Smooth muscle cell (in vitro differentiated cells): Measurements from ENCODE around the gene LARP1. TPM values are rescaled to one million over a fixed set of nuclear protein-coding genes. Genes with fewer than 3 reads are reported as not detected.
A peak's percentile ranks its signal among the peaks of the same experiment; 100 is the strongest.

Source experiments
- DNase-seq: peaks from one replicate; lab custom pipeline; 2025; ENCODE audit not compliant: unreplicated experiment; lab: John Stamatoyannopoulos, UW
- H2AFZ ChIP-seq: fragments of 200-600 bp; sonication (generic); 2 replicates; pipeline ENCODE4 v1.6.0; 2016; ENCODE audit warnings: antibody characterized with exemption, low read depth, mild to moderate bottlenecking
- H3F3A ChIP-seq: fragments of 200-600 bp; sonication (generic); 2 replicates; pipeline ENCODE4 v1.6.0; 2017; ENCODE audit warnings: antibody characterized with exemption, low read depth
- H3K27ac ChIP-seq: fragments of 200-600 bp; sonication (generic); 2 replicates; pipeline ENCODE4 v1.5.1; 2016; ENCODE audit warnings: low read depth, mild to moderate bottlenecking
- H3K27me3 ChIP-seq: fragments of 200-600 bp; sonication (generic); 2 replicates; pipeline ENCODE4 v1.6.1; 2016; ENCODE audit warnings: low read depth, mild to moderate bottlenecking
- H3K36me3 ChIP-seq: fragments of 200-600 bp; sonication (generic); 2 replicates; pipeline ENCODE4 v1.5.1; 2016; ENCODE audit warnings: low read depth
- H3K4me1 ChIP-seq: fragments of 200-600 bp; sonication (generic); 2 replicates; pipeline ENCODE4 v1.5.1; 2016; ENCODE audit warnings: low read depth
- H3K4me2 ChIP-seq: fragments of 200-600 bp; sonication (generic); 2 replicates; pipeline ENCODE4 v1.6.0; 2016; ENCODE audit warnings: mild to moderate bottlenecking
- H3K4me3 ChIP-seq: fragments of 200-600 bp; sonication (generic); 2 replicates; pipeline ENCODE4 v1.5.1; 2016; ENCODE audit warnings: mild to moderate bottlenecking
- H3K79me2 ChIP-seq: fragments of 200-600 bp; sonication (generic); 2 replicates; pipeline ENCODE4 v1.6.0; 2016; ENCODE audit warnings: low read depth, mild to moderate bottlenecking
- H3K9ac ChIP-seq: fragments of 200-600 bp; sonication (generic); 2 replicates; pipeline ENCODE4 v1.6.0; 2016; ENCODE audit warnings: low read depth
- H3K9me3 ChIP-seq: fragments of 200-600 bp; sonication (generic); replicated peaks from 2 replicates; pipeline ENCODE4 v1.5.1; 2016; ENCODE audit warnings: low read depth
- H4K20me1 ChIP-seq: fragments of 200-600 bp; sonication (generic); 2 replicates; pipeline ENCODE4 v1.6.0; 2016; ENCODE audit warnings: low read depth
- WGBS: methylation state at CpG from one replicate; pipeline ENCODE4 v1.1.7; 2016; ENCODE audit warnings: low lambda C conversion rate; 5-methylcytosine and 5-hydroxymethylcytosine counted together
- polyA plus RNA-seq: library from polyadenylated mRNA; unstranded; fragments of >200 nt; fragmentation: Nextera tagmentation; extraction: Ambion mirVana; gene quantifications from 2 replicates; pipeline ENCODE4 v1.2.1, GENCODE V29; 2016
- total RNA-seq: library from RNA; depleted of rRNA; stranded (reverse); fragments of >200 nt; gene quantifications from 2 replicates; pipeline ENCODE4 v1.2.3, GENCODE V29; 2014
- TF ChIP-seq, protein P1 (sequence below): fragments of 200-600 bp; sonication (generic); IDR thresholded peaks from 2 replicates; pipeline ENCODE4 v1.5.1; 2017; ENCODE audit warnings: borderline replicate concordance, mild to moderate bottlenecking, antibody characterized with exemption; ENCODE audit not compliant: insufficient read depth, poor library complexity, severe bottlenecking

The LARP1 gene
- total and polyA plus RNA-seq, 2 experiments from 2014 or later = 31.3 to 44.9 TPM

DNA sequence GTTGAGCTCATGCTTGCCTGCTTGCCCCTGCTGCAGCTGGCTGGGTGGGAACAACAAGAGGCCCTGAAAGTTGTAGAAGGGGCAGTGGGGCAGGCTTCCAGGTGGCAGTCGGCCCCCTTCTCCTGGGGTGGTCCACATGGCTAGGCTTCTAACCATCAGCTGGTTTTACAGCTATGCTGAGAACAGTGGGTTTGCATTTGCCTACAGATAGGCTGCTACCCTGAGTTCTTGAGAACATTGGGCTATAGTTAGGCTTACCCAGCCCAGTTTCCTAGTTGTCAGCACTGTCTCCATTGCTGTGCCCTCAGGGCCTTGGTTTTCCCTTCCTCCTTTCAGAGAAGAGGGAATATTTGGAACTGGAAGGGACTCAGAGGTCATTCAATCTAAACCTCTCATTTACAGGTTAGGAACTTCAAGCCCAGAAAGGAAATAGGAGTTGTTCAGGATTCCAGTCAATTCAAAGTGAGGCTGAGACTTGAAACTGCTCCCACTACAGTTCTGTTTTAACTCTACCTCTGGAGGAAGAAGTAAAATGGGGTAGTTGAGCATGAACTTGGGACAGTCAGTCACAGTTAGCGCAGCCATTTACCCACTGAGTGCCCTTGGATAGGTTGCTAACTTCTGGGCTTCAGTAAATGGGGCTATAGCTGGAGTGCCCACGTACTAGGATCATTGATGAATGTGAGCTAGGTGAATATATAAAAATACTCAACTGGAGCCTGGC is 11.5 kb downstream of the LARP1 start:
- H3K9ac ChIP-seq = no peak overlapping the region
- H3K9me3 ChIP-seq = no peaks in the 10 kb centered on the region
- no peak overlapping the region for H3K4me3 ChIP-seq
- TF ChIP-seq, protein P1, sequence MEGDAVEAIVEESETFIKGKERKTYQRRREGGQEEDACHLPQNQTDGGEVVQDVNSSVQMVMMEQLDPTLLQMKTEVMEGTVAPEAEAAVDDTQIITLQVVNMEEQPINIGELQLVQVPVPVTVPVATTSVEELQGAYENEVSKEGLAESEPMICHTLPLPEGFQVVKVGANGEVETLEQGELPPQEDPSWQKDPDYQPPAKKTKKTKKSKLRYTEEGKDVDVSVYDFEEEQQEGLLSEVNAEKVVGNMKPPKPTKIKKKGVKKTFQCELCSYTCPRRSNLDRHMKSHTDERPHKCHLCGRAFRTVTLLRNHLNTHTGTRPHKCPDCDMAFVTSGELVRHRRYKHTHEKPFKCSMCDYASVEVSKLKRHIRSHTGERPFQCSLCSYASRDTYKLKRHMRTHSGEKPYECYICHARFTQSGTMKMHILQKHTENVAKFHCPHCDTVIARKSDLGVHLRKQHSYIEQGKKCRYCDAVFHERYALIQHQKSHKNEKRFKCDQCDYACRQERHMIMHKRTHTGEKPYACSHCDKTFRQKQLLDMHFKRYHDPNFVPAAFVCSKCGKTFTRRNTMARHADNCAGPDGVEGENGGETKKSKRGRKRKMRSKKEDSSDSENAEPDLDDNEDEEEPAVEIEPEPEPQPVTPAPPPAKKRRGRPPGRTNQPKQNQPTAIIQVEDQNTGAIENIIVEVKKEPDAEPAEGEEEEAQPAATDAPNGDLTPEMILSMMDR = no peak
- H3K27me3 ChIP-seq = no peaks in the 10 kb centered on the region
- H3F3A ChIP-seq = peaks cover 16% of the 10 kb centered on the region
- H4K20me1 ChIP-seq = peaks cover 100% of the 10 kb centered on the region
- no peak overlapping the region for H2AFZ ChIP-seq
- H3K36me3 ChIP-seq = no peaks in the 10 kb centered on the region
- DNase-seq = no peak
- H3K4me2 ChIP-seq = no peak overlapping the region
- H3K27ac ChIP-seq = no peak overlapping the region
- peaks cover 25% of the 10 kb centered on the region for H3K4me1 ChIP-seq
- H3K79me2 ChIP-seq = peaks cover 97% of the 10 kb centered on the region
- WGBS = 89% methylated on average over 3 of the region's 3 CpGs

DNA sequence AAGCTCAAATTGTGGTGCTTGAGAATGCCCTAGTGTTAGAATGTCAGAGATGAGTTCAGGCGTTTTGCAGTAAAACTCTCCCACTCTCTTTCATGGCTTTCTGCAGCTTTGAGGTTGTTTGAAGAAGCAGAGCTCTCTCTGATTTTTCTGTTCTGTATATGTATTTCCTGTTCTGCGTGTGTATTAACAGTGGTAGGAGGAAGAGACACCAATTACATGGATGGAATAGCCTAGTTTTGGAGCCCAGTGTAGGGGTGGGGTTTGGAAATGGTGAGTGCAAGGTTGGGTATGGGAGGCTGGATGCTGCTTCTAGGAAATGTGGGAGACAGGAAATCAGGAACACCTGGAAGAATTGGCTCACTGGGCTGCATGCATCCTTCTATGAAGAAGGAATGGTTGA is 12.4 kb downstream of the LARP1 start:
- DNase-seq = no peak
- Histone ChIP-seq H4K20me1 (peaks cover 100% of the 10 kb centered on the region), H3K9ac (no peak overlapping the region), H3K4me2 (no peak overlapping the region), H3F3A (peaks cover 16% of the 10 kb centered on the region), H3K36me3 (no peaks in the 10 kb centered on the region), H3K4me1 (peaks cover 33% of the 10 kb centered on the region), H3K27me3 (no peaks in the 10 kb centered on the region), H3K9me3 (no peaks in the 10 kb centered on the region), H3K4me3 (no peak overlapping the region), H3K79me2 (peaks cover 97% of the 10 kb centered on the region), H3K27ac (no peak overlapping the region), H2AFZ (no peak overlapping the region)
- 81% methylated on average over 2 of the region's 2 CpGs for WGBS
- TF ChIP-seq, protein P1 = no peak

DNA sequence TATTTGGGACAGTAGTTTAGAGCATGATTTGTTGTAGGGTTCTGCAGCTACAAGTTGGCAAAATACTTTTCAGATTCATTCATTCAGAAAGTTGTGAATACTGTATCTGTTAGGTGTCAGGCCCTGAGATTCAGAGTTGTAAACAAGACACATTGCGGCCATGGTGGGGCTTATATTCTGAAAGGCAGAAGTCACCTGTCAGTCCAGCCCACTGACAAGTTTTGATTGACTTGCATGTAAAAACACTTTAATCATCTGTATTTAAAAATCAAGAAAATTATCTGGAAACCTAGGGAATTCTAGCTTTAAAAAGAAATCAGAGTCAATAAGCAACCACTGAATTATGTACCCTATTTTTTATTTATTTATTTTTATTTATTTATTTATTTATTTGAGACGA is 13.0 kb downstream of the LARP1 start:
- no peaks in the 10 kb centered on the region for H3K36me3 ChIP-seq
- H3K9me3 ChIP-seq = no peaks in the 10 kb centered on the region
- no peak for DNase-seq
- 94% methylated on average over 2 of the region's 2 CpGs for WGBS
- peaks cover 100% of the 10 kb centered on the region for H4K20me1 ChIP-seq
- no peaks in the 10 kb centered on the region for H3K27me3 ChIP-seq
- no peak overlapping the region for H2AFZ ChIP-seq
- no peak overlapping the region for H3K9ac ChIP-seq
- H3K4me3 ChIP-seq = no peak overlapping the region
- TF ChIP-seq, protein P1 = no peak
- H3K4me1 ChIP-seq = peaks cover 33% of the 10 kb centered on the region
- H3K79me2 ChIP-seq = peaks cover 97% of the 10 kb centered on the region
- H3K4me2 ChIP-seq = no peak overlapping the region
- peaks cover 16% of the 10 kb centered on the region for H3F3A ChIP-seq
- no peak overlapping the region for H3K27ac ChIP-seq

DNA sequence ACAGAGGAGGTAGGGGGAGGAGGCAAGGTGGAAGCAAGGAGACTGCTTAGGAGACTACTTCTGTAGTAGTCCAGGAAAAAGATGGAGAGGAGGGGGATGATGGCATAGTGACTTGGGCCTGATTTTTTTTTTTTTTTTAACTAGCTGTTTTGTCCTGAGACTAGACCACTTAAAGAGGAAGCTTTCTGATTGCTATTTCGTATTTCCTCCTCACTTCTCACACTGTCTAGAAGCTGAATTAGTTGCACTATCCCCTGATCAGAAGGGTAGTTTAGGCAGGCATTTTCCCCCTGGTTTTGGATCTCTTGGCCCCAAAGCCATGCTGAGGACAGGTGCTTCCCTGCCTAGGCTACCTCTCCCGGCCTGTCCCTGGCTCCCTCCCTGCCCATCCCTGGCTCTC is 14.9 kb downstream of the LARP1 start:
- TF ChIP-seq, protein P1 = no peak
- peaks cover 35% of the 10 kb centered on the region for H3K4me1 ChIP-seq
- peaks cover 97% of the 10 kb centered on the region for H3K79me2 ChIP-seq
- no peaks in the 10 kb centered on the region for H3K9me3 ChIP-seq
- H3K4me3 ChIP-seq = no peak overlapping the region
- no peaks in the 10 kb centered on the region for H3K27me3 ChIP-seq
- 96% methylated on average over 2 of the region's 2 CpGs for WGBS
- no peaks in the 10 kb centered on the region for H3K36me3 ChIP-seq
- H2AFZ ChIP-seq = no peak overlapping the region
- no peak overlapping the region for H3K4me2 ChIP-seq
- H3K27ac ChIP-seq = peak overlapping the region; percentile 84
- peaks cover 16% of the 10 kb centered on the region for H3F3A ChIP-seq
- no peak overlapping the region for H3K9ac ChIP-seq
- peaks cover 100% of the 10 kb centered on the region for H4K20me1 ChIP-seq
- DNase-seq = no peak
